Measurements from ENCODE around the gene NFE2. TPM values are rescaled to one million over a fixed set of nuclear protein-coding genes. Genes with fewer than 3 reads are reported as not detected.
A peak's percentile ranks its signal among the peaks of the same experiment; 100 is the strongest.

The NFE2 gene
- total RNA-seq, 1 experiment from 2014 or later, result not detected

DNA sequence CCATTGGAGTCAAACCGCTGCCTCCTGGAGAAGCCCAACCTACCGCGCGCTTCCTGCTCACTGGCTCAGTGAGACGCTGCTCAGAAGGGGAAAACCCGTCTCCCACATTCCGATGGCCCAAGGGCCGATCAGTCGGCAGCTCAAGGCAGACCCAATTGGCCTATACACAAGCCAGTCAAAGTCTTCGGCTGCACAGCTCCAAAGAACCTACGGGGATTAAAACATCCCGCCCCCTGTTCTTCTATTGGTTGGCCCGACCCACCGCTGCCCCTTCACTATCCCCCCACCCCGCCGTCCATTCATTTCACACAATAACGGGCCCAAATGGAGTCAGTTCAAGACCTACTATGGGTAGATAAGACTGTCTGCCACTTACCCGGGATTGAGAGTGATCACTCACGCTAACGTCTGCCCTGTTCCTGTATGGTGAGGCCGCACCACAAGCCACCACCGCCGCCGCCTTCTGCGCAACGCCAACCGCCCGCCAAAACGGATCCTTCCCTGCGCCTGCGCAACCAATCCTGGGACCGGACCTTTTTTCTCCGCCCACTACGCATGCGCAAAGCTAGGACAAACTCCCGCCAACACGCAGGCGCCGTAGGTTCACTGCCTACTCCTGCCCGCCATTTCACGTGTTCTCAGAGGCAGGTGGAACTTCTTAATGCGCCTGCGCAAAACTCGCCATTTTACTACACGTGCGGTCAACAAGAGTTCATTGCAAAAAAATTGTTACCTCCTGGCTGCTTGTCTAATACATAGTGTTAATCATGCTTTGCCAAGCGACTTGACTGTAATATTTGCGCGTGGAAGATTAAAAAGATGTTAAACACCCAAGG lies 21.0 kb downstream of the NFE2 start, which contains the start of gene CBX5:
TSS of gene CBX5 (minus strand) at position 491 of the 836 bp plus-strand sequence. CDS start 22,472 bp downstream, outside the sequence.
- peaks cover 50% of the 10 kb centered on the region for H3K36me3 ChIP-seq (ENCODE audit: insufficient read depth, low read length, poor library complexity, severe bottlenecking)
- TF ChIP-seq EZH2 (IDR thresholded peaks at IDR 0.05; ENCODE audit: borderline replicate concordance, low read depth, low read length, poor library complexity, severe bottlenecking), result no peak
- TF ChIP-seq, protein P1, sequence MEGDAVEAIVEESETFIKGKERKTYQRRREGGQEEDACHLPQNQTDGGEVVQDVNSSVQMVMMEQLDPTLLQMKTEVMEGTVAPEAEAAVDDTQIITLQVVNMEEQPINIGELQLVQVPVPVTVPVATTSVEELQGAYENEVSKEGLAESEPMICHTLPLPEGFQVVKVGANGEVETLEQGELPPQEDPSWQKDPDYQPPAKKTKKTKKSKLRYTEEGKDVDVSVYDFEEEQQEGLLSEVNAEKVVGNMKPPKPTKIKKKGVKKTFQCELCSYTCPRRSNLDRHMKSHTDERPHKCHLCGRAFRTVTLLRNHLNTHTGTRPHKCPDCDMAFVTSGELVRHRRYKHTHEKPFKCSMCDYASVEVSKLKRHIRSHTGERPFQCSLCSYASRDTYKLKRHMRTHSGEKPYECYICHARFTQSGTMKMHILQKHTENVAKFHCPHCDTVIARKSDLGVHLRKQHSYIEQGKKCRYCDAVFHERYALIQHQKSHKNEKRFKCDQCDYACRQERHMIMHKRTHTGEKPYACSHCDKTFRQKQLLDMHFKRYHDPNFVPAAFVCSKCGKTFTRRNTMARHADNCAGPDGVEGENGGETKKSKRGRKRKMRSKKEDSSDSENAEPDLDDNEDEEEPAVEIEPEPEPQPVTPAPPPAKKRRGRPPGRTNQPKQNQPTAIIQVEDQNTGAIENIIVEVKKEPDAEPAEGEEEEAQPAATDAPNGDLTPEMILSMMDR (conservative IDR thresholded peaks at IDR 0.05; ENCODE audit: low read depth, low read length), result no peak
- no peaks in the 10 kb centered on the region for H3K27me3 ChIP-seq (replicated peaks; ENCODE audit: insufficient read depth, low read depth, low read length, poor library complexity)
- peaks cover 27% of the 10 kb centered on the region for H3K4me1 ChIP-seq (ENCODE audit: insufficient read depth, low read length, poor library complexity, severe bottlenecking)
- H3K9me3 ChIP-seq (ENCODE audit: low read depth, low read length, poor library complexity, severe bottlenecking), result no peaks in the 10 kb centered on the region
- intact Hi-C loops (cut with micrococcal nuclease; ENCODE audit: unreplicated experiment), result loop anchor here (1.0 to 10.0 kb wide), 3 partner anchors 21 to 775 kb away; partner anchors contain the start of genes NPFF and TARBP2
- H3K27ac ChIP-seq (ENCODE audit: low read depth, low read length, poor library complexity, severe bottlenecking), result peak within 1 kb of the TSS; percentile 98
- POLR2A ChIA-PET (ENCODE audit: low non-redundant PET), result interaction anchor here (0.5 to 2.4 kb wide), 14 partner anchors 9 to 1753 kb away, joined by 3 to 19 read pairs (median 4); partner anchors contain the start of gene COPZ1
- CTCF ChIA-PET, result interaction anchor here (0.5 to 1.0 kb wide), 5 partner anchors 28 to 144 kb away, joined by 3 to 8 read pairs (median 4); partner anchors contain the start of gene COPZ1
- peak within 1 kb of the TSS; percentile 73 for H3K4me3 ChIP-seq (ENCODE audit: low read depth, low read length, poor library complexity, severe bottlenecking)
- DNase-seq (ENCODE audit: low spot score), result peak; percentile 99
- no TSS peak for BruUV-seq (replicated peaks)

DNA sequence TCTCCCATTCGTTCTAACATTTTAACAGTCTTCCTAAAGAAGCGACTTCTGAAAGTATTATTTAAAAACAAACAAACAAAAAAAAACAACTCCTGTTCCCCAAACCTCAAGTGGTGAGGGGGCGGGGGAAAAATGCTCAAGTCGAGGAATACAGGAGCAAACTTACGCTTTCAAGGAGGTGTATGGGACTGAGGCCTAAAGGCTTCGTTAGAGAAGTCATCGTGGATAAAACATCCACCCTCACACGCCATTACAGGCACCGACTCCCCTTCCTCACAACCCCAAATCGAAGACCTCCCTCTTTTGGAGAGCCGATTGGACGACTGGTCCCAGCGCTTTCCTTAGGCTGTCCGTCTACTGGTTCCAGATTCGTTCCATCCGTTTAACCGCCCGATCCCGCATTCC lies 21.6 kb downstream of the NFE2 start:
- no peak for DNase-seq (ENCODE audit: low spot score)
- no peak for TF ChIP-seq EZH2 (IDR thresholded peaks at IDR 0.05; ENCODE audit: borderline replicate concordance, low read depth, low read length, poor library complexity, severe bottlenecking)
- TF ChIP-seq, protein P1 (conservative IDR thresholded peaks at IDR 0.05; ENCODE audit: low read depth, low read length), result no peak
- POLR2A ChIA-PET (ENCODE audit: low non-redundant PET), result interaction anchor here (1.0 to 2.4 kb wide), 4 partner anchors 10 to 219 kb away, joined by 4 to 16 read pairs (median 8); no protein-coding TSS in a partner anchor
- intact Hi-C loops (cut with micrococcal nuclease; ENCODE audit: unreplicated experiment), result loop anchor here (5.0 to 10.0 kb wide), 2 partner anchors 57 to 774 kb away; partner anchors contain the start of genes NPFF and TARBP2
- Histone ChIP-seq H3K36me3 (ENCODE audit: insufficient read depth, low read length, poor library complexity, severe bottlenecking) (peaks cover 45% of the 10 kb centered on the region), H3K4me1 (ENCODE audit: insufficient read depth, low read length, poor library complexity, severe bottlenecking) (peaks cover 28% of the 10 kb centered on the region), H3K9me3 (ENCODE audit: low read depth, low read length, poor library complexity, severe bottlenecking) (no peaks in the 10 kb centered on the region), H3K27me3 (replicated peaks; ENCODE audit: insufficient read depth, low read depth, low read length, poor library complexity) (no peaks in the 10 kb centered on the region), H3K27ac (ENCODE audit: low read depth, low read length, poor library complexity, severe bottlenecking) (peak overlapping the region; percentile 98), H3K4me3 (ENCODE audit: low read depth, low read length, poor library complexity, severe bottlenecking) (peak overlapping the region; percentile 73)
- BruUV-seq (replicated peaks), result TSS peak; percentile 68
- CTCF ChIA-PET, result interaction anchor here (0.5 to 0.7 kb wide), 2 partner anchors 46 to 143 kb away, joined by 3 to 4 read pairs; partner anchors contain the start of gene COPZ1

DNA sequence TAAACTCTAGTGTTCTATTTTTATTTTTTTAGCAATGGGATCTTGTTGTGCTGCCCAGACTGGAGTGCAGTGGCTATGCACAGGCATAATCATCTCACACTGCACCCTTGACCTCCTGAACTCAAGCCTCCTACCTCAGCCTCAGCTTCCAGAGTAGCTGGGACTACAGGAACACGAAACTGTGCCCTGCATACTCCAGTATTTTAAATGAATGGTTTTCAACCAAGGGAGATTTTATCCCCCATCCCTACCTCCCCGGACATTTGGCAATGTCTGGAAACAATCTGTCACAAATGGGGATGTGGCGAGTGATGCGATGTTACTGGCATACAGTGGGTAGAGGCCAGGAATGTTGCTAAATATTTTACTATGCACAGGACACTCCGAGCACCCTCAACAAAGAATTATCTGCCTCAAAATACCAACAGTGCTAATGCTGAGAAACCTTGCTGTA lies 23.0 kb downstream of the NFE2 start:
- no peak for DNase-seq (ENCODE audit: low spot score)
- Histone ChIP-seq H3K27me3 (replicated peaks; ENCODE audit: insufficient read depth, low read depth, low read length, poor library complexity) (no peaks in the 10 kb centered on the region), H3K36me3 (ENCODE audit: insufficient read depth, low read length, poor library complexity, severe bottlenecking) (peaks cover 45% of the 10 kb centered on the region), H3K4me3 (ENCODE audit: low read depth, low read length, poor library complexity, severe bottlenecking) (peak overlapping the region; percentile 73), H3K27ac (ENCODE audit: low read depth, low read length, poor library complexity, severe bottlenecking) (peak overlapping the region; percentile 98), H3K4me1 (ENCODE audit: insufficient read depth, low read length, poor library complexity, severe bottlenecking) (peaks cover 26% of the 10 kb centered on the region), H3K9me3 (ENCODE audit: low read depth, low read length, poor library complexity, severe bottlenecking) (no peaks in the 10 kb centered on the region)
- intact Hi-C loops (cut with micrococcal nuclease; ENCODE audit: unreplicated experiment), result loop anchor here (5.0 to 10.0 kb wide), 2 partner anchors 56 to 773 kb away; partner anchors contain the start of genes NPFF and TARBP2
- ChIA-PET POLR2A (ENCODE audit: low non-redundant PET) (no interaction called here), CTCF (no interaction called here)
- no peak for TF ChIP-seq EZH2 (IDR thresholded peaks at IDR 0.05; ENCODE audit: borderline replicate concordance, low read depth, low read length, poor library complexity, severe bottlenecking)
- TF ChIP-seq, protein P1 (conservative IDR thresholded peaks at IDR 0.05; ENCODE audit: low read depth, low read length), result no peak
- BruUV-seq (replicated peaks), result no TSS peak

All from A673 (cell line).